Stimulated activated CD4-positive, alpha-beta T cell treated with anti-CD3 and anti-CD28 coated beads, Interleukin-15, amount 100 ng/mL, for 1 hour (primary cell): ENCODE measurements around the gene POC1B.

Experiments used
- DNase-seq, 2 donors: peaks; one replicate each; pipeline ENCODE4 v3.0.0-alpha.2; 2020; ENCODE audit warnings: low read depth in 1 of 2, low spot score in 1 of 2

The POC1B gene

DNA sequence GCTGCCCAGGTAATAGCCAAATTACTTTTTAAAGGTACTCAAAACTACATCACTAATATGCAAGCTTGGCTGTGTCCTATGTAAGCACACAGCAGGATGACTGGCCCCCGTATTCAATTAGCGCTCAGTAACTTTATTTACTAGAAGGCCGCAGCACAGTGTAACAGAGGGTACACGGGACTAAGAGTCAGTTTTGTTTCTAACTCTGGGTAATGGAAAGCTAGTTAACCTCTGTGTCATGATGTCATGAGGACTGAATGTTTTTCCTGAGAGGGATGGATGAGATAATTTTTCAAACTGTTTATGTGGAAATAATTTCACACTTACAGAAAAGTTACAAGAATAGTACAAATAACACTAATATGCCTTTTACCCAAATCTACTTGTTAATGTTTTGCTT, 28.4 kb downstream of the POC1B start:
- no peak for DNase-seq

DNA sequence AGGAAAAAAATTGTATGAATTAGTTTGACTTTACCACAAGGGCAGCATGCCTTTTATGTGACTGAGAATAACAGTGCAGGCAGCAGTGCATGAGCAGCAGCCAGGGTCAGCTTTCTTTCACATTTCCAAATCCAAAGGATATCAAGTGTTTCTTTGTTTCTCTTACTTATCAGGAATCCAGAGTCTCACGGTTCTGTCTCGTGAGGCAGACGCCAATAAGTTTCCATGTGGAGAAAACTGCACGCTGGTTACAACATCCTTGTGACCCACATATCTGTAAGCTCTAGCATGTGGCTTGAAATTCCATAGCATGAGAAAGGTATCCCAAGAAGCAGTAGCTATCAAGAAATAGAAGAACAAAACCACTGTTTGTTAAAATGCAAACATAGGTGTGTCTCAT, 28.8 kb downstream of the POC1B start:
- DNase-seq, result no peak

DNA sequence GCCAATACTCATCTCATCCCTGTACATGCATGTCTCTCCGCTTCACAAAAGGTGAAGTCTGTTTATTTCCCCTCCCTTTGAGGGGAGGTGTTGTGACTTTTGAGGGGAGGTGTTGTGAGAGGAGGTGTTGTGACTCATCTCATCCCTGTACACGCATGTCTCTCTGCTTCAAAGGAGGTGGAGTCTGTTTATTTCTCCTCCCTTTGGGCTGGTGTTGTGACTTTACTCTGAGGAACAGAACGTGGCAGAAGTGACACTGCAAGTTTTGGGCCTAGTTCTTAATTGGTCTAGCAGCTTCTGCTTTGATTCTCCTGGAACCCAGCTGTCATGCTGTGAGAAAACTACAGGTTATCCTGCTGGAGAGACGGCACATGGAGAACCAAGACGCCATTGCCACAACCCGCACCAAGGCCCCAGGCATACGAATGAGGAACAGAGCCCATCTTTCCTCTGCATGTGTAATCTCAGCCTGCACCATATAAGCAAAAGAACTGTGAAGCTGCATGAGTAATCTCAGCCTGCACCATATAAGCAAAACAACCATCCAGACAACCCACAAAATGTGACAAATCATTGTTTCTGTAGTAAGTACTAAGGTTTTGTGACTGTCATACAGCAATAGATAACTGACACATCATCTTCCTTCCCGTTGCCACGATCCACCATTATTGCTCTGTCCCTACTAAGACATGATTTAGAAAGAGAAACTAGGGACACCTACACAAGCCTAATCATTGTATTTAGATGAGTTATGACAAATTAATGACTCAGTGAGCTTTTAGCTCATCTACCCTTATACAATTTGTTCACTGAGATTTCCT, 31.2 kb downstream of the POC1B start:
- DNase-seq, result peak in 1 of 2 donors; percentile 2

DNA sequence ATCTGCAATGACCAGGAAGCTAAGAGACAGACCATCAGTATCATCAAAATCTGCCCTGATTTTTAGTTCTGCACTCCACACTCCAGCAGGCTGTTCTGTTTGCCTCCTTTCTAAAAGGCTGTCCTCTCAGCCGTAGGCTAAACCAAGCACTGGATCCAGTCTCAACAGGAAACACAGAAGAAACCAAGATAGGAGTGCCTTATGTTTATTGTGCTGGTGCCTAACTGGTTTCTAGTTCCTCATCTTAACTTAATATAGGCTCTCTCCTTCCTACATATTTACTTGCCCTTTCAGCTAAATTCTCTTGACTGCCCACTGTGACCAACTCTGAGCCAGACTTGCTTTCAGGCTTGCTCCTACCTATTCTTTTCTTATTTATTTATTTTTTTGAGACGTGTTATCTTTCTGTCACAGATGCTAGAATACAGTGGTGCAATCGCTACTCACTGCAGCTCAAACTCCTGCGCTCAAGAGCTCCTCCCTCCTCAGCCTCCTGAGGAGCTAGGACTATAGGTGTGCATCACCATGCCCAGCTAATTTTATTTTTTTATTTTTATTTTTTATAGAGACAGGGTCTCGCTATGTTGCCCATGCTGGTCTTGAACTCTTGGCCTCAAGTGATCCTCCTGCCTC, 32.1 kb downstream of the POC1B start:
- DNase-seq, result no peak

DNA sequence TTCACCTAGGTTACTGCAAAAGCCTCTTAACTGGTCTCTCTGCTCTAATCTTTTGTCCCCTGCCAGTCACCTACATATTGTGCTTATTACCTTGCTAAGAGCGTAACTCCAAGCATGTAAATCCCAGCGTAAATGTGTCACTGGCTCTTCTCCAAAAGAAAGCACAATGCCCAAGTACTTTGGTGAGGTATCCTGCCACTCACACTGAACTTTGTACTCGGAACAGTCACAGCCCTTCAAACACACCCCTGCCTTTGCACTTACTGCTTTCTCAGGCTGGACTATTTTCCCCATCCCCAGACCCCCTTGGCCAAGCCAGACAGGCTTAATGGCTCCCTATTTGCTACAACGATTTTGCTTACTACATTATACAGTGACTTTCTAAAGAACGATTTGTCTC, 33.0 kb downstream of the POC1B start:
- no peak for DNase-seq

DNA sequence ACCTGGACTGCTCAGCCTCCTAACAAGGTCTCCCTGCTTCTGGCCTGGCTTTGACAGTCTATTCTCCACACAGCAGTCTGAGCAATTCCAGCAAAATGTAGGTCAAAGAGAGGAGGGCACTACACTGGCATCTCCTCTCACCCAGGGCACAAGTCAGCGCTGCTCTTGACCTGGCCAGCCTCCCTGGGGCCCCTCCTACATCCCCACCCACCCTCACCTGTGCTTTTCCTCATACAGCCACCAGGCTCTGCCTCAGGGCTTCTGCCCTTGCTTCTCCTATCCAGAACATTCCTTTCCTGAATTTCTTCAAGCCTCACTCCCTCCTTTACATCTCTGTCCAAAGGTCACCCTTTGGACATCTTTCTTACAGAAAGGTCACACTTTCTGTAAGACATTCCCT, 34.9 kb downstream of the POC1B start:
- no peak for DNase-seq

DNA sequence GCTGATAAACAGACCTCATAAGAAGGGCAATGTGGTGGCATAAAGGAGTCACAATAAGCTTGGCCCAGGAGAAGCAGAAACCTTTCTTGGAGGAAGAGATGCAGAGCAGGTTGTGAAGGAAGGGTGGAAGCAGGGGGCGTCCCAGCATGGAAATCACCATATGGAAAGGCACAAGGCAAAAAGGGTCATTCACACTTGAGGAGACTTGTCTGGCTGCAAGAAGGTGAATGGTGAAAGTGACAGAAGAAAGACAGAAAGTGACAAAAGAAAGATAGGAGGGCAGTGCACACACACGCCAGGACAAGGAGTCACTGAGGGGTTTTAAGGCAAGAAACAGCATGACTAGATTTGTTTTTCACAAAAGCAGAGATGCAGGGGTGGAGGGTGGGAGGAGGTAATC, 39.6 kb downstream of the POC1B start:
- DNase-seq, result no peak

DNA sequence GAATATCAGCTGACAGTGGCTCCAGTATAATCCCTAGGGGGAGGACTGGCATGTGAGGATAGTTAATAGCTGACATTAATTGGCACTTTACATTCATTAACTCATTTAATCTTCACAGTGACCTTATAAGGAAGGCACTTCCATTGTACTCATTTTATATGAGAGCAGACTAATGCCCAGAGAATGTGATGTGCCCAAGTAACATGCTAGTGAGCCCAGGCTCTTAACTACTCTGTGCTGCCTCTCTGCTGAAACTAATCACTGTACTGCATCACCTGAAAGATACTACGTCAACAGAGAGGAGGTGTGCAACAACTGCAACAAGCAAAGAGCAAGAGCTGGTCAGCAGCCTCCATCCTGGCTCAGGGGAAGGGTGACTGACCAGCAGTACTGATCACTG, 41.4 kb downstream of the POC1B start:
- no peak for DNase-seq

DNA sequence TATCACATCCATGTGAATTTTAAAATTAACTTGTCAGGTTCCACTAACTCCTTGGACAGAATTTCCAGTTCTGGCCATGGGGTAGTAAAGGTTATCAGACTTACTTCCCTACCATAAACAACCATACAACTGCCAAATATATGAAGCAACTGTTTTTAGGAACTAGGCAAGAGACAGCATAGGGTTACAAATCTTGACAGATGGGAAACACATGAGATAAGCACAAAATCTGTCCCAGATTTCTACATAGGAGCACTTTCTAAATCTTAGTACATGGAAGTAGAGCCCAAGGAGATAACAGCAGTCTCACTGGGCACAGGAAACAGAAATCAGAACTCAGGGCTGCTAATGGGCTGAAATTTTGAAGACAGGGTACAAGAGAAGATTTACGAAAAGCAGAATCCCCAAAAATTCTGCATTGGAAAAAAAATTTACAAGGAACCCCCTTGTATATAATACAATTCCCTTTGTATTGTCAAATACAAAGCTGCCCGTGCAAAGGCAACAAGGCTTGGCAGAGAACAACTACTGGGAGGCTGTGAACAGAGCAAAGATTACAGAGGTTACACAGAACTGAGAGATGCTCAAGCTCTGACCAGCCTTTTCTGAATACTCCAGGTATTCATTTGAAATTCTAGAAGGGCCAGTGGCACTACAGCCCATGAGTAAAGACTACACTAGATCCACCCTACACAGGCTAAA, 44.5 kb downstream of the POC1B start:
- DNase-seq, result no peak

DNA sequence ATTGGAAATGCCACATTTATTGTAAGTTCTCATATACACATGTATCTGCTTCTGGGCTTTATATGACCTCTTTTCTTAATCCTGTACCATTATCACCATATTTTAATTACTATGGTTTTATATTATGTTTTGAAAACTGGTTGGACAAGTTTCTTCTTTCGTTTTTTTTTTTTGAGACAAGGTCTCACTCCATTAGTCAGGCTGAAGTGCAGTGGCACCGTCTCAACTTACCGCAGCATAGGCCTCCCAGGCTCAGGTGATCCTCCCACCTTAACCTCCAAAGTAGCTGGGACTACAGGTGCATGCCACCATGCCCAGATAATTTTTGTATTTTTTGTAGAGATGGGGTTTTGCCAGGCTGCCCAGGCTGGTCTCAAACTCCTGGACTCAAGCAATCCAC, 45.9 kb downstream of the POC1B start:
- no peak for DNase-seq

DNA sequence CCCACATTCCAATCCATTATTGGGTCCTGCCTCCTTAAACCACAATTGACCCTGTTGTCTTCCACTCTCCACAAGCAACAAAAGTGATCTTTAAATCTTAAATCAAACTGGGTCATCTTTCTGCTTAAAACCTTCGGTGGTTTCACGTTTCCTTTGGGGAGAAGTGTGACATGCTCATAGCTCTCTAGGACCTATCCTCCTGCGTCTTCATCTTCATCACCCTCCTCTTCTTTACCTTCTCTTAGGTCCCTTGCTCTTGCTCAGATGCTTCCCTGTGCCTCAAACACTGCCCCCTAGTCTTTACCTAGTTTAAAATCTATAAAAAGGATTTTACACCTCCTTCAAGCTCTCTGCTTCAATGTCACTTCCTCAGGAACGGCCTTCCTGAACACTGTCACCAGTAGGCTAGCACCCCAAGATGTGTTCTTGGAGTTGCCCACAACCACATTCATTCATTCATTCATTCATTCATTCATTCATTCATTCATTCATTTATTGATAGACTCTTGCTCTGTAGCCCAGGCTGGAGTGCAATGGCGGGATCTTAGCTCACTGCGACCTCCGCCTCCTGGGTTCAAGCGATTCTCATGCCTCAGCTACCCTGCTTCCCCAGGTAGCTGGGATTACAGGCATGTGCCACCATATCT, 48.1 kb downstream of the POC1B start:
- no peak for DNase-seq

DNA sequence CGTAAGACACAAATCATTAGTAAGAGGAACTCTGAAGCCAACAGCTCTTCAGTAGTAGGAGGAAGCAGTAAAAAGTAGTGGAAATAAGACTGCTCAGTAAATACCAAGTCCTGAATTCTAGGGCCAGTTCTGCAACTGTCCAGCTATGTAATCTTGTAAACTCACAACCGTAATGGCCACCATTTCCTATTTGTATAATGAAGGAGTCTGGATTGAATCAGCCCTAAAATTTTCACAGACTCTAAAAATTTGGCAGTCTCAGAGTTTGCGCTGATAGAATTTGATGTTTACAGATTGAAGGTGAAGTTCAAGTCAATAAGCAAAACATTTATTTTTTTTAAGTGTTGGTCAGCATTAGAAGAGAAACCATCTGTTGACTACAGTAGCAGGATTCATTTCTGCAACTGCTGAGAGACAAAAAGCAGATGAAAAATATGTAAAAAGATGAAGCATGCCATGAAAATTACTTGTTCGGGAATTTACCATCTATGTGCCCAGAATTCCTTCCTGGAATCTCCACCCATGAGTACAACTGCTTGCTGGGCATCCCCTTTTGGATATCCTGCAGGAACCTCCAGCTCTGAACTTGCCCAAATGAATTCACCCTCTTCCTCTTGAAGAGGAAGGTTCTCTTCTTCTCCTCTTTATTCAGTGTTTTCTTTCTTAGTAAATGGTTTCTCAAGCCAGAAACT, 48.8 kb downstream of the POC1B start:
- no peak for DNase-seq

DNA sequence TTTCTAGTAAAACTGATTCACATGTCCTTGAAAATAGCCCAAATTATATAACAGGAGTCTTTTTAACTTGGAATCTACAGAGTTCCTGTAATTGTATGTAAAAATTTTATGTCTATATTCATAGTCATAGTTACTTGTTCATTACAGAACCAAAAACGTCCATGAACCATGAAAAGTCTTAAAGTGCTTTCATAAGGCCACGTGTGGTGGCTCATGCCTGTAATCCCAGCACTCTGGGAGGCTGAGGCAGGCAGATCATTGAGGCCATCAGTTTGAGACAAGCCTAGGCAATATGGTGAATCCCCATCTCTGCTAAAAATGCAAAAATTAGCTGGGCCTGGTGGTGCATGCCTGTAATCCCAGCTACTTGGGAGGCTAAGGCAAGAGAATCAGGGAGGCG, 49.6 kb downstream of the POC1B start:
- DNase-seq, result no peak

DNA sequence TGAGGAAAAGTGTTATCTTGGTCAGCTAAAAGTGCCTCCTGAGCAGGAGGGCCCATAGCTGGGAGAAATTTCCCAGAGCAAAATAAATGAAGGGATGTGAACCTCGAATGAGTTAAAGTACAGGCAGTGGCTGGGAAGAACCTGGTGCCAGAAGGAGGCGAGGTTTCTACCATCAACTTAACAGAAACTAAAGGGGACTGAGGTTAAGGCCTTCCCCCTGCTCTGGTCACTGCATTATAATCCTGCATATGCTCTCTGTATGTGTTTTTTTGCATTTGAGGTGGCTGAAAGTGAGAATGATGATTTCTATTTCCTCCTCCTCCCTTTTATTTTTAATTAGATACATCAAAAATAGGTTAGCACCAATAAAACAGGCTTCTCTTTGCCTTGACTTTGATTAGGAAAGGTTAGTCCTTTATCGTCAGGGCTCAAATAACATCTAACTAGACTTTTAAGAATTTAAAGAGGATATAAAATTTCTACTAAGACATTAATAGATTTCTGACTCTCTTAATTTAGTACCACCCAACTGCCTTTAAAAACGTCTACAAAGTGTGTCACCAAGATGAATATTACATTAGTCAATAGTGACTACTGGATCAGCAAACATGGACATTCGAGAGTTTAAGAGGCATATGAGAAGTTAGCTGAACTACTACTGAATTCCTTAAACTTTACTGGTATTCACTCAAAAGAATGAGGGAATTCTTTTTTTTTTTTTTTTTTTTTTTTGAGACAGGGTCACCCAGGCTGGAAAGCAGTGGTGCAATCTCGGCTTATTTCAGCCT, 50.5 kb downstream of the POC1B start:
- no peak for DNase-seq

DNA sequence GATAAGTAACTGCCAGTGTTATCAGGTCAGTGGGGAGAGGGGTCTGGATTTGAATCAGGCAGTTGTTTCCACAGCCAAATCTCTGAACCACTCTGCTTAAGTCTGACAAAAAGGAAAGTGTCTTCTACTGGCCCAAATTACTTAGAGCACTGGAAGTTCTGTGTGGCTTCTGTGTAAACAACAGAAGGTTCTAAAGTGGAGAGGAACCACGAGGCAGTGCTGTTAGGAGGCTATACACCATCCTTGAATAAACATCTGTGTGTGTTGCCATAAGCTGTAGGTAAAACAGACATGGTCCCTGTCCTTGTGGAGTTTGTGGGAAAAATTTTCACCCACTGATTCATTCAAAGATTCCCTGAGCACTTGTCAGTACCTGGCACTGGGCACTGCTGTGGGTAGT, 51.2 kb downstream of the POC1B start:
- DNase-seq, result no peak

DNA sequence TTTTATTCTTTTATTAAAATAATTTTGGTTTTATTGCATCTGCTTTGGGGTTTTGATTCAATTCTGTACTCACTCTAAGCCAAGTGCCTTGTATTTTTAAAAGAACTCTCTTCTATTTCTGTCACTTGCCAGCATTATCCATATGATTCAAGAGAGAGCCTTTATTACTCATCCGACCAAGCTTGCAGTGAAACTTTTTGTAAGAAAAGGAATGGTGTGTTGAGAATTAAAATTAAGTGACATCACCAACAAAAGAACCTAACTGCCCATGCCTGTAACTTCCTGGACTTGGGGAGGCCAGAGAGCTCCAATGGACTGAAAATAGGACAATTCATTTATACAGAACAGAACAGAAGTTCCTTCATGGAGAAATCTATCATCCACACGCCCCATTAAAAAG, 53.3 kb downstream of the POC1B start:
- no peak for DNase-seq

DNA sequence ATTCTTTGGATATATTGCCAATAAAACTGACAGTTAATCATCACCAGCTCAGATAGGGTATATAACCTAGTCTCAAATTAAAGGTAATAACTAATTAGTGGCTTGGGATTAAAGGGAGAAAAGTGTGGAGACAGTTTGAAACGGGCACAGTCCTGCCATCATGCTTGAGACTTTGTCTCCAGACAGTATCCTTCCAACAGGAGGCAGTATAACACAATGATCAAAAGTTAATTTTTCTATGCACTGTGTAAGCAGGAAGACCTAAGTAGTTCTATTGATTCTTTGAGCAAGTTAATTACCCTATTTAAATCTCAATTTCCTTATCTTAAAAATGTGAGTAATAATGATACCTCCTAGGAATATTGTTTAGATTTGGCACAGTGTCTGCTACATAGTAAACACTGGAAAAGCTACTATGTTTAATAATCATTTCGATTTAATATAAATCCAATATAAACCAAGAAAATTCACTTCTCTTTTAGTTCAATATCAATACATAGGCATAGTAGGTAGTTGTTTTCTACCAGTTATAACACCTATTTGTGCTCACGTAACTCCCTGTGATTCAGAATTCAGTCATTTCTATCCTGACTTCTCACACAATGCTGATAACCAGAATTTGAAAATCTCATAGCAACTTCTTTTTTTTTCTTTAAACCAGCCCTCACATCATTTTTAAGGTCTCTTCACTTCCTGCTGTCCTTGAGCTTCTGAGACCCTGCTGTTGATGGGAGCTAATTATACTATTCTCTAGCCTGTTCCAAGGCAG, 54.9 kb downstream of the POC1B start:
- no peak for DNase-seq

DNA sequence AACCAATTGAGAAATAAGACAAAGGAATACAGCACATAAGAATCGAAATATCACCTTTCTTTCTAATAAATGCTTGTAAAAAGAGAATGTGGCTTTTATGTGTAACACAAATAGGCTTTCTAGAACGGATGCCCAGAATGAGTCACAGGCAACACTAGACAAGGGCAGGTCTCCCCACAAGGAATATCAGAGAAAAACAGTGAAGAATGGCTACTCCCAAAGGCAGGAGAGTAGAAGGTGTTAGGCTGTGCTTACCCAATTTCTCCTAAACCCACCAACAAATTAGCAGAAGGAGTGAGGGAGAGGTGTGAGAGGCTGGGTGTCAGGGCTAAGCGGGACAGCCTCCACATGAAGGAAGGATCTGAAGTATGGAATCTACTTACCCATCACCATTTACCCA, 56.5 kb downstream of the POC1B start:
- DNase-seq, result no peak

DNA sequence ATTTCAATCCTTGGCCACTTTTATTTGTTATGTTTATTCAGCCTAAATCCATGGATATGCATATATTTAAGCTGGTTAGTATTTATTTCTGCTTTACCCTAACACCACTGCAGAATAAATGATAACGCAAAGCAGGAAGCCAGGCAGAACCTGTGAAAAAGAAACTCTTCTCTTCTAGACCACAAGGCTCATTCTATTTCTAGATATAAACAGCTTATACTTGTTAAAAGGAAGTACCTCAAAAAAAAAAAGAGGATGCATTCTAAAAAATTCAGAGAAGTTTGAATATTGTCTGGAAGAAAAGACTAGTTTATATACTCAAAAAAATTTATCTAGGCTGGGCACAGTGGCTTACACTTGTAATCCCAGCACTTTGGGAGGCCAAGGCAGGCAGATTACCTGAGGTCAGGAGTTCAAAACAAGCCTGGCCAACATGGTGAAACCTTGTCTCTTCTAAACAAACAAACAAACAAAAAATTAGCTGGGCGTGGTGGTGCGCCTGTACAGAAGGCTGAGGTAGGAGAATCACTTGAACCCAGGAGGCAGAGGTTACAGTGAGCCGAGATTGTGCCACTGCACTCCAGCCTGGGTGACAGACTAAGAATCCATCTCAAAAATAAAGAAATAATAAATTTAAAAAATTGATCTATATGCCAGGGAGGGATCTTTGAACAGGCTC, 57.1 kb downstream of the POC1B start:
- DNase-seq, result no peak
